RWPE1 (cell line): ENCODE data around the gene SMIM45.
A peak's percentile ranks its signal among the peaks of the same experiment; 100 is the strongest.
"Not testable (repeated sequence)": the region's sequence is repeated elsewhere in the genome, so short reads cannot be mapped to it uniquely, and the experiment has no call there.

Source experiments
- CTCF ChIA-PET: fragments of 350-600 bp; sonication (Branson Sonifier 250); formaldehyde crosslinking; extraction: SDS; loops from one replicate; lab custom pipeline; 2021; lab: Yijun Ruan, JAX
- POLR2A ChIA-PET: fragments of 400-600 bp; formaldehyde crosslinking; extraction: SDS; loops from one replicate; lab custom pipeline; 2020; ENCODE audit warnings: antibody characterized with exemption; ENCODE audit not compliant: low non-redundant PET; lab: Yijun Ruan, JAX
- DNase-seq: peaks from one replicate; pipeline ENCODE4 v3.0.0; 2012; ENCODE audit warnings: low spot score
- H3K27ac ChIP-seq: fragments of 450-650 bp; 2 replicates; pipeline ENCODE4 v1.5.1; 2017
- CTCF ChIP-seq: fragments of 450-650 bp; conservative IDR thresholded peaks from 2 replicates; pipeline ENCODE4 v1.5.1; 2017; ENCODE audit warnings: low read depth, mild to moderate bottlenecking

Gene SMIM45

GRCh38 chr22:41943661-41944209, 8.2 kb upstream of the SMIM45 start:
- DNase-seq, result no peak
- ChIA-PET CTCF (interaction anchor here (1.8 kb wide), 1 partner anchor 247 kb away, joined by 8 read pairs; no protein-coding TSS in a partner anchor), POLR2A (no interaction called here)
- TF ChIP-seq CTCF, result no peak
- H3K27ac ChIP-seq, result peak overlapping the region; percentile 59

- POLR2A ChIA-PET, result interaction anchor here (0.6 kb wide), 1 partner anchor 961 kb away, joined by 3 read pairs; no protein-coding TSS in a partner anchor
- CTCF ChIA-PET, result interaction anchor here (0.6 to 1.0 kb wide), 2 partner anchors 21 to 123 kb away, joined by 3 read pairs; no protein-coding TSS in a partner anchor
- peak within 1 kb of the TSS; percentile 88 for H3K27ac ChIP-seq
- TF ChIP-seq CTCF, result no peak
- peak; percentile 86 for DNase-seq
These were observed 5.1 kb upstream of the SMIM45 start, which contains the start of gene CENPM for GRCh38 chr22:41946629-41947423. Gene CENPM, minus strand, starts transcription at chr22:41947152. Its CDS starts 76 bp downstream, at chr22:41947076.

GRCh38 chr22:41947424-41948080, 4.4 kb upstream of the SMIM45 start:
- DNase-seq, result no peak
- ChIA-PET POLR2A (no interaction called here), CTCF (interaction anchor here (0.6 kb wide), 1 partner anchor 123 kb away, joined by 3 read pairs; no protein-coding TSS in a partner anchor)
- peak overlapping the region; percentile 88 for H3K27ac ChIP-seq
- no peak for TF ChIP-seq CTCF

GRCh38 chr22:41948142-41948541, 3.8 kb upstream of the SMIM45 start:
- ChIA-PET CTCF (no interaction called here), POLR2A (no interaction called here)
- DNase-seq, result no peak
- no peak for TF ChIP-seq CTCF
- H3K27ac ChIP-seq, result no peak overlapping the region

- H3K27ac ChIP-seq, DNase-seq, CTCF ChIA-PET, POLR2A ChIA-PET: not testable (repeated sequence)
These were observed 3.0 kb upstream of the SMIM45 start for GRCh38 chr22:41948928-41949296.

- TF ChIP-seq CTCF, result no peak
- H3K27ac ChIP-seq, result no peak overlapping the region
- ChIA-PET POLR2A (no interaction called here), CTCF (no interaction called here)
- DNase-seq, result no peak
These were observed 2.5 kb upstream of the SMIM45 start for GRCh38 chr22:41949297-41949965.
